K562 (cell line): ENCODE data around the gene MTG1. TPM values are rescaled to one million over a fixed set of nuclear protein-coding genes. Genes with fewer than 3 reads are reported as not detected.

Source experiments
- ATAC-seq: fragments of 200-7000 bp; cut with Tn5 transposase; 3 replicates; pipeline ENCODE4 v1.9.1; 2020; ENCODE audit warnings: moderate library complexity
- BruUV-seq: library from RNA; stranded (reverse); fragments of 400-500 nt; replicated peaks from 2 replicates; lab custom pipeline; 2021; lab: Mats Ljungman, UMichigan
- CTCF ChIA-PET: fragments of 300-600 bp; formaldehyde crosslinking; extraction: SDS; loops from one replicate; lab custom pipeline; 2021; ENCODE audit warnings: low intra/inter-chr PET ratio; lab: Yijun Ruan, JAX
- POLR2A ChIA-PET: fragments of 300-600, 350-650 bp; sonication (Branson Sonifier 250); formaldehyde crosslinking; extraction: SDS; loops from one replicate; lab custom pipeline; 2021; ENCODE audit warnings: antibody characterized with exemption, inconsistent platforms; lab: Yijun Ruan, JAX
- DNase-seq, 4 experiments: peaks; one replicate each; pipeline versions ENCODE4 v3.0.0 to v3.0.0-alpha.2; 2011 to 2018; ENCODE audit warnings: low spot score in 3 of 4, mixed read lengths in 3 of 4; ENCODE audit errors: extremely low read depth in 1 of 4
- FAIRE-seq: peaks from 2 replicates; lab custom pipeline; 2011; peaks lifted over from hg19 to GRCh38; lab: Jason Lieb, UNC
- H2AFZ ChIP-seq: 2 replicates; pipeline ENCODE4 v1.6.0; 2011; ENCODE audit warnings: low read depth, low read length, control low read depth, inconsistent platforms
- H3K27ac ChIP-seq: fragments of 200-600 bp; 3 replicates; pipeline ENCODE4 v1.8.0; 2011; ENCODE audit warnings: low read depth, mild to moderate bottlenecking, control low read depth, inconsistent platforms, low read length, moderate library complexity, mixed read lengths; ENCODE audit errors: extremely low read depth
- H3K27me3 ChIP-seq, 2 experiments: fragments of 300-600 bp in 1 of 2; 2 replicates in 1 of 2; 3 replicates in 1 of 2; pipeline versions ENCODE4 v1.6.0 to v1.8.0; 2011; ENCODE audit warnings: inconsistent platforms in 2 of 2, low read length in 2 of 2, mild to moderate bottlenecking in 1 of 2, mixed read lengths in 1 of 2, moderate library complexity in 1 of 2; ENCODE audit not compliant: control insufficient read depth in 2 of 2, insufficient read depth in 2 of 2
- H3K36me3 ChIP-seq: fragments of 300-600 bp; 3 replicates; pipeline ENCODE4 v1.8.0; 2011; ENCODE audit warnings: mild to moderate bottlenecking, low read length, inconsistent platforms; ENCODE audit not compliant: control insufficient read depth, insufficient read depth
- H3K4me1 ChIP-seq, 2 experiments: fragments of 200-600 bp in 1 of 2; replicated peaks in 1 of 2; 2 replicates in 1 of 2; 3 replicates in 1 of 2; pipeline versions ENCODE4 v1.5.1 to v1.8.0; 2011; ENCODE audit warnings: inconsistent platforms in 2 of 2, low read length in 2 of 2, mild to moderate bottlenecking in 1 of 2, mixed read lengths in 1 of 2, moderate library complexity in 1 of 2; ENCODE audit not compliant: control insufficient read depth in 2 of 2, insufficient read depth in 2 of 2
- H3K4me2 ChIP-seq: 2 replicates; pipeline ENCODE4 v1.6.1; 2011; ENCODE audit warnings: low read length, control low read depth, inconsistent platforms, mixed read lengths; ENCODE audit not compliant: insufficient read depth
- H3K4me3 ChIP-seq: fragments of 200-600 bp; sonication (generic), shearing (Covaris generic); 2 replicates; pipeline ENCODE4 v1.5.1; 2016; ENCODE audit warnings: control low read depth, inconsistent platforms
- H3K79me2 ChIP-seq: fragments of 200-600 bp; 3 replicates; pipeline ENCODE4 v1.8.0; 2011; ENCODE audit warnings: low read length, inconsistent platforms; ENCODE audit not compliant: control insufficient read depth, insufficient read depth
- H3K9ac ChIP-seq, 2 experiments: 2 replicates each; pipeline versions ENCODE4 v1.6.0 to v1.6.1; 2011; ENCODE audit warnings: low read depth in 2 of 2, low read length in 2 of 2, control low read depth in 1 of 2, inconsistent platforms in 1 of 2, mild to moderate bottlenecking in 1 of 2, mixed read lengths in 1 of 2; ENCODE audit not compliant: insufficient read depth in 1 of 2
- H3K9me1 ChIP-seq: one replicate; pipeline ENCODE4 v1.6.0; 2011; ENCODE audit warnings: inconsistent platforms, mild to moderate bottlenecking, low read length, moderate library complexity; ENCODE audit not compliant: control insufficient read depth, insufficient read depth
- H3K9me3 ChIP-seq: replicated peaks from 2 replicates; pipeline ENCODE4 v1.5.1; 2011; ENCODE audit warnings: low read depth, low read length, inconsistent platforms; ENCODE audit not compliant: control insufficient read depth, insufficient read depth
- H4K20me1 ChIP-seq: replicated peaks from 2 replicates; pipeline ENCODE4 v1.6.1; 2011; ENCODE audit warnings: low read length, inconsistent platforms, mixed read lengths; ENCODE audit not compliant: control insufficient read depth, insufficient read depth
- BRCA1 ChIP-seq, 2 experiments: fragments of 450-650 bp in 1 of 2; sonication (generic) in 1 of 2; formaldehyde crosslinking in 1 of 2; IDR thresholded peaks; 2 replicates each; pipeline versions ENCODE4 v1.5.0 to v1.6.1; 2017 to 2020; ENCODE audit warnings: mild to moderate bottlenecking in 1 of 2, missing genetic modification reagents in 1 of 2
- GATA2 ChIP-seq: sonication (generic); formaldehyde crosslinking; IDR thresholded peaks from 2 replicates; pipeline ENCODE4 v1.4.0; 2020; ENCODE audit warnings: mild to moderate bottlenecking, missing genetic modification reagents
- HNRNPK ChIP-seq: fragments of 200-400 bp; formaldehyde crosslinking; IDR thresholded peaks from one replicate; pipeline ENCODE4 v1.6.1; 2018; ENCODE audit warnings: mild to moderate bottlenecking, low read depth, low read length; ENCODE audit not compliant: poor library complexity, severe bottlenecking
- LARP7 ChIP-seq: fragments of 450-650 bp; IDR thresholded peaks from 2 replicates; pipeline ENCODE4 v1.6.1; 2016
- MEF2A ChIP-seq: IDR thresholded peaks from 2 replicates; pipeline ENCODE4 v1.6.1; 2011; ENCODE audit warnings: low read depth, mild to moderate bottlenecking, low read length, moderate library complexity; ENCODE audit not compliant: control insufficient read depth
- MTF1 ChIP-seq: fragments of 250-450 bp; sonication (Bioruptor Pico); IDR thresholded peaks from 2 replicates; pipeline ENCODE4 v1.9.0; 2021; ENCODE audit warnings: moderate library complexity, mild to moderate bottlenecking, inconsistent platforms, borderline replicate concordance
- XRCC5 ChIP-seq: fragments of 200-400 bp; formaldehyde crosslinking; IDR thresholded peaks from 2 replicates; pipeline ENCODE4 v1.6.1; 2017; ENCODE audit warnings: low read depth, mild to moderate bottlenecking, low read length
- ZNF232 ChIP-seq: sonication (generic); formaldehyde crosslinking; IDR thresholded peaks from 2 replicates; pipeline ENCODE4 v1.8.0; 2022; ENCODE audit warnings: mild to moderate bottlenecking, missing genetic modification reagents
- ZNF586 ChIP-seq: fragments of 450-650 bp; formaldehyde crosslinking; conservative IDR thresholded peaks from 2 replicates; pipeline ENCODE4 v1.4.0; 2020; ENCODE audit warnings: mild to moderate bottlenecking, moderate library complexity
- WGBS: fragments of 100-300 bp; shearing (Covaris generic); methylation state at CpG from one replicate; pipeline ENCODE4 v1.1.6; 2016; ENCODE audit warnings: low coverage, mixed read lengths; ENCODE audit not compliant: insufficient coverage; ENCODE audit errors: missing lambda C conversion rate; 5-methylcytosine and 5-hydroxymethylcytosine counted together
- in situ Hi-C: fragments of 300-500 bp; cut with MboI; formaldehyde crosslinking; loops from 4 replicates; pipeline ENCODE4 v1.15.0; 2018; ENCODE audit warnings: inconsistent platforms, mixed read lengths
- intact Hi-C: fragments of 100-400 bp; cut with micrococcal nuclease; formaldehyde crosslinking; loops from 2 replicates; pipeline ENCODE4 v1.14.2; 2022
- polyA plus RNA-seq, 8 experiments: library from polyadenylated mRNA; depleted of rRNA in 4 of 8; stranded (reverse) in 5 of 8; unstranded in 3 of 8; fragments of >200 nt; fragmentation: Nextera tagmentation in 2 of 8; fragmentation: Illumina TruSeq in 1 of 8; extraction: Ambion mirVana in 2 of 8; extraction: Trizol in 1 of 8; gene quantifications; 2 replicates each; pipeline versions ENCODE4 v1.2.1 to v1.2.3, GENCODE V29; 2011 to 2014; ENCODE audit warnings: inconsistent platforms in 1 of 8, missing spikeins in 1 of 8
- total RNA-seq, 7 experiments: library from RNA; depleted of rRNA in 6 of 7; stranded (reverse); fragments of >200 nt in 6 of 7; fragmentation: Illumina TruSeq in 2 of 7; extraction: Trizol in 2 of 7; gene quantifications; 2 replicates each; pipeline versions ENCODE4 v1.2.1 to v1.2.3, GENCODE V29; 2011 to 2021; ENCODE audit warnings: low replicate concordance in 1 of 7
- TF ChIP-seq, protein P1 (sequence below): fragments of 250-450 bp; sonication (Bioruptor Pico); IDR thresholded peaks from 2 replicates; pipeline ENCODE4 v1.4.0; 2020; ENCODE audit warnings: mild to moderate bottlenecking, moderate library complexity
- TF ChIP-seq, protein P2 (sequence below): sonication (generic); formaldehyde crosslinking; IDR thresholded peaks from 2 replicates; pipeline ENCODE4 v1.8.0; 2022; ENCODE audit warnings: mild to moderate bottlenecking, missing genetic modification reagents, borderline replicate concordance
- TF ChIP-seq, protein P3 (sequence below): fragments of 250-450 bp; sonication (Bioruptor Pico); IDR thresholded peaks from 2 replicates; pipeline ENCODE4 v1.4.0; 2020; ENCODE audit warnings: borderline replicate concordance
- TF ChIP-seq, protein P4 (sequence below): fragments of 250-450 bp; sonication (Bioruptor Pico); IDR thresholded peaks from 2 replicates; pipeline ENCODE4 v1.4.0; 2020; ENCODE audit warnings: mild to moderate bottlenecking

Gene MTG1
- total and polyA plus RNA-seq, 9 of the 15 experiments (the other 6 are each of a cell fraction or from before 2014, with no cell fraction given): 2.8 to 28.2 (median 15.4) TPM

DNA sequence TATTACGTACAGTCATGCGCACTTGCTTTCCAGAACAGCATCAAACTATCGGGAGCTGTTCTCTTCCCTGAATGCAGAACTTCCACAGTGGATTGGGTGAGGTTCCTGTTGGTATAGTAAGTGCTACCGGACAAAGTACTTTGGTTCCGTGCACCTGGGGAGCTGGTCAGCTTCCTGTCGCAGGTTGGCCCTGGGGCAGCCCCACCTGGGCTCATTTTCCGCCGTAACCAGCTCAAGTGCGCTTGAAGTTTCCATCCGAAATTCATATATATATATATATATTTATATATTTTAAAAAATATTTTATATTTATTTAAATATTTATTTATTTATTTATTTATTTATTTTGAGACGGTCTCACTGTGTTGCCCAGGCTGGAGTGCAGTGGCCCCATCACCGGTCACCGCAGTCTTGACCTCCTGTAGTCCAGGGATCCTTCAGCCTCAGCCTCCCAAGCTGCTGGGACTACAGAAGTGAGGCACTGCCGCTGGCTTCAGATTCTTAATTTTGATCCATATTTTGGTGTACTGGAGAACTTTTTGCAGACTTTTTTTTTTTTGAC lies 66.3 kb downstream of the MTG1 start:
- no peak overlapping the region for H3K4me3 ChIP-seq
- no peak for ATAC-seq
- no peaks in the 10 kb centered on the region for H3K36me3 ChIP-seq
- no peaks in the 10 kb centered on the region for H4K20me1 ChIP-seq
- H2AFZ ChIP-seq: no peak overlapping the region
- peaks cover 0 to 29% of the 10 kb centered on the region in 2 experiments; a peak in 2 of 5 replicates for H3K4me1 ChIP-seq
- no peak overlapping the region for H3K4me2 ChIP-seq
- H3K27me3 ChIP-seq: peaks cover 0 to 34% of the 10 kb centered on the region in 2 experiments; a peak in 2 of 5 replicates
- H3K9me3 ChIP-seq: no peaks in the 10 kb centered on the region
- no peak for FAIRE-seq
- 45% methylated on average over 14 of the region's 14 CpGs for WGBS
- ChIA-PET CTCF (no interaction called here), POLR2A (interaction anchor here (0.8 kb wide), 1 partner anchor 28 kb away, joined by 3 read pairs; no protein-coding TSS in a partner anchor)
- in situ Hi-C loops (no loop called here), intact Hi-C loops (no loop called here)
- no peak overlapping the region for H3K27ac ChIP-seq
- no peaks in the 10 kb centered on the region for H3K79me2 ChIP-seq
- BruUV-seq: no TSS peak
- no peak for DNase-seq
- H3K9me1 ChIP-seq: no peaks in the 10 kb centered on the region
- H3K9ac ChIP-seq: no peak overlapping the region
- TF ChIP-seq MEF2A (no peak), LARP7 (no peak), ZNF232 (CRISPR knock-in tag) (no peak), HNRNPK (no peak), GATA2 (CRISPR knock-in tag) (no peak), XRCC5 (no peak), MTF1 (CRISPR knock-in tag) (no peak), BRCA1 (IDR thresholded peaks at IDR 0.05) (no peak), BRCA1 (CRISPR knock-in tag; IDR thresholded peaks at IDR 0.05) (no peak), ZNF586 (CRISPR knock-in tag) (no peak)
- TF ChIP-seq, protein P1, sequence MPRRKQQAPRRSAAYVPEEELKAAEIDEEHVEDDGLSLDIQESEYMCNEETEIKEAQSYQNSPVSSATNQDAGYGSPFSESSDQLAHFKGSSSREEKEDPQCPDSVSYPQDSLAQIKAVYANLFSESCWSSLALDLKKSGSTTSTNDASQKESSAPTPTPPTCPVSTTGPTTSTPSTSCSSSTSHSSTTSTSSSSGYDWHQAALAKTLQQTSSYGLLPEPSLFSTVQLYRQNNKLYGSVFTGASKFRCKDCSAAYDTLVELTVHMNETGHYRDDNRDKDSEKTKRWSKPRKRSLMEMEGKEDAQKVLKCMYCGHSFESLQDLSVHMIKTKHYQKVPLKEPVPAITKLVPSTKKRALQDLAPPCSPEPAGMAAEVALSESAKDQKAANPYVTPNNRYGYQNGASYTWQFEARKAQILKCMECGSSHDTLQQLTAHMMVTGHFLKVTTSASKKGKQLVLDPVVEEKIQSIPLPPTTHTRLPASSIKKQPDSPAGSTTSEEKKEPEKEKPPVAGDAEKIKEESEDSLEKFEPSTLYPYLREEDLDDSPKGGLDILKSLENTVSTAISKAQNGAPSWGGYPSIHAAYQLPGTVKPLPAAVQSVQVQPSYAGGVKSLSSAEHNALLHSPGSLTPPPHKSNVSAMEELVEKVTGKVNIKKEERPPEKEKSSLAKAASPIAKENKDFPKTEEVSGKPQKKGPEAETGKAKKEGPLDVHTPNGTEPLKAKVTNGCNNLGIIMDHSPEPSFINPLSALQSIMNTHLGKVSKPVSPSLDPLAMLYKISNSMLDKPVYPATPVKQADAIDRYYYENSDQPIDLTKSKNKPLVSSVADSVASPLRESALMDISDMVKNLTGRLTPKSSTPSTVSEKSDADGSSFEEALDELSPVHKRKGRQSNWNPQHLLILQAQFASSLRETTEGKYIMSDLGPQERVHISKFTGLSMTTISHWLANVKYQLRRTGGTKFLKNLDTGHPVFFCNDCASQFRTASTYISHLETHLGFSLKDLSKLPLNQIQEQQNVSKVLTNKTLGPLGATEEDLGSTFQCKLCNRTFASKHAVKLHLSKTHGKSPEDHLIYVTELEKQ (CRISPR knock-in tag): no peak
- TF ChIP-seq, protein P2, sequence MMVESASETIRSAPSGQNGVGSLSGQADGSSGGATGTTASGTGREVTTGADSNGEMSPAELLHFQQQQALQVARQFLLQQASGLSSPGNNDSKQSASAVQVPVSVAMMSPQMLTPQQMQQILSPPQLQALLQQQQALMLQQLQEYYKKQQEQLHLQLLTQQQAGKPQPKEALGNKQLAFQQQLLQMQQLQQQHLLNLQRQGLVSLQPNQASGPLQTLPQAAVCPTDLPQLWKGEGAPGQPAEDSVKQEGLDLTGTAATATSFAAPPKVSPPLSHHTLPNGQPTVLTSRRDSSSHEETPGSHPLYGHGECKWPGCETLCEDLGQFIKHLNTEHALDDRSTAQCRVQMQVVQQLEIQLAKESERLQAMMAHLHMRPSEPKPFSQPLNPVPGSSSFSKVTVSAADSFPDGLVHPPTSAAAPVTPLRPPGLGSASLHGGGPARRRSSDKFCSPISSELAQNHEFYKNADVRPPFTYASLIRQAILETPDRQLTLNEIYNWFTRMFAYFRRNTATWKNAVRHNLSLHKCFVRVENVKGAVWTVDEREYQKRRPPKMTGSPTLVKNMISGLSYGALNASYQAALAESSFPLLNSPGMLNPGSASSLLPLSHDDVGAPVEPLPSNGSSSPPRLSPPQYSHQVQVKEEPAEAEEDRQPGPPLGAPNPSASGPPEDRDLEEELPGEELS: no peak
- TF ChIP-seq, protein P3, sequence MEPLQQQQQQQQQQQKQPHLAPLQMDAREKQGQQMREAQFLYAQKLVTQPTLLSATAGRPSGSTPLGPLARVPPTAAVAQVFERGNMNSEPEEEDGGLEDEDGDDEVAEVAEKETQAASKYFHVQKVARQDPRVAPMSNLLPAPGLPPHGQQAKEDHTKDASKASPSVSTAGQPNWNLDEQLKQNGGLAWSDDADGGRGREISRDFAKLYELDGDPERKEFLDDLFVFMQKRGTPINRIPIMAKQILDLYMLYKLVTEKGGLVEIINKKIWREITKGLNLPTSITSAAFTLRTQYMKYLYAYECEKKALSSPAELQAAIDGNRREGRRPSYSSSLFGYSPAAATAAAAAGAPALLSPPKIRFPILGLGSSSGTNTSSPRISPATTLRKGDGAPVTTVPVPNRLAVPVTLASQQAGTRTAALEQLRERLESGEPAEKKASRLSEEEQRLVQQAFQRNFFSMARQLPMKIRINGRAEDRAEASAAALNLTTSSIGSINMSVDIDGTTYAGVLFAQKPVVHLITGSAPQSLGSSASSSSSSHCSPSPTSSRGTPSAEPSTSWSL (CRISPR knock-in tag): no peak
- TF ChIP-seq, protein P4, sequence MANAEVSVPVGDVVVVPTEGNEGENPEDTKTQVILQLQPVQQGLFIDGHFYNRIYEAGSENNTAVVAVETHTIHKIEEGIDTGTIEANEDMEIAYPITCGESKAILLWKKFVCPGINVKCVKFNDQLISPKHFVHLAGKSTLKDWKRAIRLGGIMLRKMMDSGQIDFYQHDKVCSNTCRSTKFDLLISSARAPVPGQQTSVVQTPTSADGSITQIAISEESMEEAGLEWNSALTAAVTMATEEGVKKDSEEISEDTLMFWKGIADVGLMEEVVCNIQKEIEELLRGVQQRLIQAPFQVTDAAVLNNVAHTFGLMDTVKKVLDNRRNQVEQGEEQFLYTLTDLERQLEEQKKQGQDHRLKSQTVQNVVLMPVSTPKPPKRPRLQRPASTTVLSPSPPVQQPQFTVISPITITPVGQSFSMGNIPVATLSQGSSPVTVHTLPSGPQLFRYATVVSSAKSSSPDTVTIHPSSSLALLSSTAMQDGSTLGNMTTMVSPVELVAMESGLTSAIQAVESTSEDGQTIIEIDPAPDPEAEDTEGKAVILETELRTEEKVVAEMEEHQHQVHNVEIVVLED (CRISPR knock-in tag): no peak
